ENCODE data around the gene UGT1A10. TPM values are rescaled to one million over a fixed set of nuclear protein-coding genes. Genes with fewer than 3 reads are reported as not detected.

UGT1A10 gene
- total and polyA plus RNA-seq, 2 of the 13 experiments (the other 11 are each of a cell fraction or from before 2014, with no cell fraction given): not detected

DNA sequence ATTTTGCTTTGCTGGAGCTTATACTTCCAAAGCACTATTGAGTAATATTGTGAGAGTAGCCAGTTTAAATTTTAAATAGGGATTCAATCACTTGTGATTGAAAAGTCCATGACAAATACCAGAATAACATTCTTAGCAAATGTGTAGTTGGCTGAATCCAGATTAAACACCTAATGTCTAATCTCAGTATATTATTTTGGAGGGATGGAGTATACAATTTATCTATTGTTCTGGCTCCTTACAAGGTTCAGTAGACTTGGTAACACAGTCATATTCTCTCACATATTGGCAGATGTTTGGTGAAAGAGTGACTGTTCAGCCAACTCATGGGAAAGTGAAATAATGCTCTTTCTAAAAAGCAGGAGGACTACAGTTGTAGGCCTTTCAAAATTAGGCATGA, 37.6 kb downstream of the UGT1A10 start:
- no peaks in the 10 kb centered on the region for H3K79me2 ChIP-seq (ENCODE audit: insufficient read depth, low read length)
- H3K9me3 ChIP-seq (ENCODE audit: low read length): no peaks in the 10 kb centered on the region
- no peak overlapping the region for H3K4me2 ChIP-seq (ENCODE audit: low read depth, low read length)
- H2AFZ ChIP-seq (ENCODE audit: low read length): no peak overlapping the region
- H3K4me3 ChIP-seq (replicated peaks in 1 of 3; ENCODE audit: insufficient read depth in 1 of 3, low read depth in 2 of 3, low read length in 3 of 3): no peak overlapping the region
- H3K27ac ChIP-seq (ENCODE audit: extremely low read length, insufficient read depth, low read length): no peak overlapping the region
- ATAC-seq (no peak), FAIRE-seq (no peak), DNase-seq (ENCODE audit: low spot score) (no peak)
- ChIA-PET POLR2A (no interaction called here), CTCF (ENCODE audit: low intra/inter-chr PET ratio, low total read pairs) (no interaction called here)
- no peaks in the 10 kb centered on the region for H3K36me3 ChIP-seq (replicated peaks in 1 of 2; ENCODE audit: control insufficient read depth in 1 of 2, insufficient read depth in 2 of 2, low read length in 2 of 2)
- H3K4me1 ChIP-seq (ENCODE audit: insufficient read depth, low read length): no peaks in the 10 kb centered on the region
- intact Hi-C loops (cut with micrococcal nuclease; ENCODE audit: unreplicated experiment): no loop called here
- BruUV-seq (replicated peaks): no TSS peak
- H3K27me3 ChIP-seq (ENCODE audit: control insufficient read depth in 1 of 2, insufficient read depth in 2 of 2, low read length in 2 of 2): no peaks in the 10 kb centered on the region
- in situ Hi-C loops (cut with HindIII; ENCODE audit: extremely low pct_ligation_motif_present, low pct_unique_long_range_greater_than_20kb): no loop called here
- no peak overlapping the region for H3K9ac ChIP-seq (ENCODE audit: insufficient read depth, low read depth, low read length)
- TF ChIP-seq, protein P1, sequence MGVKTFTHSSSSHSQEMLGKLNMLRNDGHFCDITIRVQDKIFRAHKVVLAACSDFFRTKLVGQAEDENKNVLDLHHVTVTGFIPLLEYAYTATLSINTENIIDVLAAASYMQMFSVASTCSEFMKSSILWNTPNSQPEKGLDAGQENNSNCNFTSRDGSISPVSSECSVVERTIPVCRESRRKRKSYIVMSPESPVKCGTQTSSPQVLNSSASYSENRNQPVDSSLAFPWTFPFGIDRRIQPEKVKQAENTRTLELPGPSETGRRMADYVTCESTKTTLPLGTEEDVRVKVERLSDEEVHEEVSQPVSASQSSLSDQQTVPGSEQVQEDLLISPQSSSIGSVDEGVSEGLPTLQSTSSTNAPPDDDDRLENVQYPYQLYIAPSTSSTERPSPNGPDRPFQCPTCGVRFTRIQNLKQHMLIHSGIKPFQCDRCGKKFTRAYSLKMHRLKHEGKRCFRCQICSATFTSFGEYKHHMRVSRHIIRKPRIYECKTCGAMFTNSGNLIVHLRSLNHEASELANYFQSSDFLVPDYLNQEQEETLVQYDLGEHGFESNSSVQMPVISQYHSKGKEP (CRISPR knock-in tag; IDR thresholded peaks at IDR 0.05): no peak
- no peak for TF ChIP-seq ZNF564 (CRISPR knock-in tag; IDR thresholded peaks at IDR 0.05)
- no peak for TF ChIP-seq PTBP1 (IDR thresholded peaks at IDR 0.05; ENCODE audit: low read depth, low read length, poor library complexity, severe bottlenecking)
- TF ChIP-seq ZNF331 (CRISPR knock-in tag; IDR thresholded peaks at IDR 0.05): no peak
- H4K20me1 ChIP-seq (ENCODE audit: insufficient read depth, low read length): no peaks in the 10 kb centered on the region

- Histone ChIP-seq H3K27ac (ENCODE audit: extremely low read length, insufficient read depth, low read length) (no peak overlapping the region), H4K20me1 (ENCODE audit: insufficient read depth, low read length) (no peaks in the 10 kb centered on the region), H3K9me3 (ENCODE audit: low read length) (no peaks in the 10 kb centered on the region), H3K4me3 (replicated peaks in 1 of 3; ENCODE audit: insufficient read depth in 1 of 3, low read depth in 2 of 3, low read length in 3 of 3) (no peak overlapping the region), H3K36me3 (replicated peaks in 1 of 2; ENCODE audit: control insufficient read depth in 1 of 2, insufficient read depth in 2 of 2, low read length in 2 of 2) (no peaks in the 10 kb centered on the region), H3K4me2 (ENCODE audit: low read depth, low read length) (no peak overlapping the region), H3K27me3 (ENCODE audit: control insufficient read depth in 1 of 2, insufficient read depth in 2 of 2, low read length in 2 of 2) (no peaks in the 10 kb centered on the region), H3K4me1 (ENCODE audit: insufficient read depth, low read length) (no peaks in the 10 kb centered on the region), H2AFZ (ENCODE audit: low read length) (no peak overlapping the region), H3K9ac (ENCODE audit: insufficient read depth, low read depth, low read length) (no peak overlapping the region), H3K79me2 (ENCODE audit: insufficient read depth, low read length) (no peaks in the 10 kb centered on the region)
- ChIA-PET POLR2A (no interaction called here), CTCF (ENCODE audit: low intra/inter-chr PET ratio, low total read pairs) (no interaction called here)
- ATAC-seq (no peak), FAIRE-seq (no peak), DNase-seq (ENCODE audit: low spot score) (no peak)
- intact Hi-C loops (cut with micrococcal nuclease; ENCODE audit: unreplicated experiment): no loop called here
- WGBS (ENCODE audit: low lambda C conversion rate): 13% methylated on average over 1 of the region's 1 CpG
- BruUV-seq (replicated peaks): no TSS peak
- in situ Hi-C loops (cut with HindIII; ENCODE audit: extremely low pct_ligation_motif_present, low pct_unique_long_range_greater_than_20kb): no loop called here
- no peak for TF ChIP-seq KLF6 (CRISPR knock-in tag; IDR thresholded peaks at IDR 0.05)
- TF ChIP-seq BRD4 (CRISPR knock-in tag; IDR thresholded peaks at IDR 0.05): no peak
- no peak for TF ChIP-seq RAD21 (CRISPR knock-in tag; IDR thresholded peaks at IDR 0.05)
- TF ChIP-seq PAWR (CRISPR knock-in tag; IDR thresholded peaks at IDR 0.05; ENCODE audit: borderline replicate concordance): no peak
- TF ChIP-seq CREBL2 (CRISPR knock-in tag; IDR thresholded peaks at IDR 0.05; ENCODE audit: borderline replicate concordance): no peak
- TF ChIP-seq ZSCAN5A (CRISPR knock-in tag; IDR thresholded peaks at IDR 0.05; ENCODE audit: borderline replicate concordance): no peak
- TF ChIP-seq FOXA3 (CRISPR knock-in tag; IDR thresholded peaks at IDR 0.05): no peak
- no peak for TF ChIP-seq ADNP (CRISPR knock-in tag; IDR thresholded peaks at IDR 0.05)
- TF ChIP-seq, protein P2, sequence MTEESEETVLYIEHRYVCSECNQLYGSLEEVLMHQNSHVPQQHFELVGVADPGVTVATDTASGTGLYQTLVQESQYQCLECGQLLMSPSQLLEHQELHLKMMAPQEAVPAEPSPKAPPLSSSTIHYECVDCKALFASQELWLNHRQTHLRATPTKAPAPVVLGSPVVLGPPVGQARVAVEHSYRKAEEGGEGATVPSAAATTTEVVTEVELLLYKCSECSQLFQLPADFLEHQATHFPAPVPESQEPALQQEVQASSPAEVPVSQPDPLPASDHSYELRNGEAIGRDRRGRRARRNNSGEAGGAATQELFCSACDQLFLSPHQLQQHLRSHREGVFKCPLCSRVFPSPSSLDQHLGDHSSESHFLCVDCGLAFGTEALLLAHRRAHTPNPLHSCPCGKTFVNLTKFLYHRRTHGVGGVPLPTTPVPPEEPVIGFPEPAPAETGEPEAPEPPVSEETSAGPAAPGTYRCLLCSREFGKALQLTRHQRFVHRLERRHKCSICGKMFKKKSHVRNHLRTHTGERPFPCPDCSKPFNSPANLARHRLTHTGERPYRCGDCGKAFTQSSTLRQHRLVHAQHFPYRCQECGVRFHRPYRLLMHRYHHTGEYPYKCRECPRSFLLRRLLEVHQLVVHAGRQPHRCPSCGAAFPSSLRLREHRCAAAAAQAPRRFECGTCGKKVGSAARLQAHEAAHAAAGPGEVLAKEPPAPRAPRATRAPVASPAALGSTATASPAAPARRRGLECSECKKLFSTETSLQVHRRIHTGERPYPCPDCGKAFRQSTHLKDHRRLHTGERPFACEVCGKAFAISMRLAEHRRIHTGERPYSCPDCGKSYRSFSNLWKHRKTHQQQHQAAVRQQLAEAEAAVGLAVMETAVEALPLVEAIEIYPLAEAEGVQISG (CRISPR knock-in tag; IDR thresholded peaks at IDR 0.05): no peak
- no peak for TF ChIP-seq IRF2 (CRISPR knock-in tag; IDR thresholded peaks at IDR 0.05)
Measured at GRCh38 chr2:233674314-233674713, 38.1 kb downstream of the UGT1A10 start.
